Kidney (tissue), 14 donors: ENCODE data around the gene THEM5. TPM values are rescaled to one million over a fixed set of nuclear protein-coding genes. Genes with fewer than 3 reads are reported as not detected.

Source experiments
- DNase-seq, 5 donors: peaks; one replicate each; pipeline ENCODE4 v3.0.0-alpha.2; 2013 to 2020
- FAIRE-seq: peaks from 2 replicates; lab custom pipeline; 2012; peaks lifted over from hg19 to GRCh38; lab: Jason Lieb, UNC
- H3K27ac ChIP-seq, 2 donors: one replicate each; pipeline ENCODE4 v1.7.0; 2013; ENCODE audit warnings: low read depth in 2 of 2, low read length in 2 of 2, inconsistent platforms in 1 of 2
- H3K27me3 ChIP-seq: one replicate; pipeline ENCODE4 v1.7.1; 2013; ENCODE audit warnings: low read length, inconsistent platforms; ENCODE audit not compliant: control insufficient read depth, insufficient read depth
- H3K36me3 ChIP-seq, 3 donors: one replicate each; pipeline versions ENCODE4 v1.7.0 to v1.7.1; 2013; ENCODE audit warnings: low read length in 3 of 3, control low read depth in 1 of 3, inconsistent platforms in 1 of 3; ENCODE audit not compliant: insufficient read depth in 3 of 3, control insufficient read depth in 2 of 3
- H3K4me1 ChIP-seq, 3 donors: one replicate each; pipeline versions ENCODE4 v1.7.0 to v1.7.1; 2013; ENCODE audit warnings: low read length in 3 of 3, inconsistent platforms in 1 of 3, low read depth in 1 of 3; ENCODE audit not compliant: control insufficient read depth in 2 of 3, insufficient read depth in 2 of 3
- H3K4me3 ChIP-seq, 3 donors: one replicate each; pipeline versions ENCODE4 v1.7.0 to v1.8.1; 2013; ENCODE audit warnings: low read length in 3 of 3, control low read depth in 1 of 3, inconsistent platforms in 1 of 3
- H3K9ac ChIP-seq, 3 donors: one replicate each; pipeline versions ENCODE4 v1.7.0 to v1.7.1; 2013; ENCODE audit warnings: low read length in 3 of 3, control low read depth in 1 of 3, inconsistent platforms in 1 of 3
- H3K9me3 ChIP-seq, 3 donors: one replicate each; pipeline versions ENCODE4 v1.7.0 to v1.7.1; 2013; ENCODE audit warnings: low read length in 3 of 3, control low read depth in 1 of 3, inconsistent platforms in 1 of 3; ENCODE audit not compliant: control insufficient read depth in 2 of 3, insufficient read depth in 1 of 3
- intact Hi-C: fragments of 100-400 bp; cut with DNase I; formaldehyde crosslinking; loops from one replicate; pipeline ENCODE4 v1.11.1; 2022
- polyA plus RNA-seq: library from polyadenylated mRNA; stranded (reverse); fragments of 350-450 nt; fragmentation: Illumina TruSeq; extraction: RNeasy Lipid Tissue Mini Kit (QIAGEN cat#74804); gene quantifications from one replicate; pipeline ENCODE4 v1.2.3, GENCODE V29; 2014; ENCODE audit warnings: low read depth, low replicate concordance; ENCODE audit not compliant: insufficient read depth
- total RNA-seq: library from RNA; stranded (reverse); fragmentation: NEBNext Ultra II Directional; extraction: Animal tissue kit (Norgen Biotek cat#: 25700); gene quantifications from one replicate; pipeline ENCODE4 v1.2.1, GENCODE V29; 2021
- TF ChIP-seq, protein P1 (sequence below): IDR thresholded peaks from 3 replicates; pipeline ENCODE4 v1.5.1; 2012; ENCODE audit warnings: mild to moderate bottlenecking, moderate library complexity, borderline replicate concordance; ENCODE audit not compliant: insufficient read depth; ENCODE audit errors: extremely low read depth
- donor health status: control.
- donor health status: control.
- donor health status: control.
- donor health status: control.
- donor health status: control.
- donor health status: DM: yes; HTN: yes; CAD: no.
- donor health status: Normal renal cell carcinoma (clear cell type).

The THEM5 gene
- total and polyA plus RNA-seq, 2 donors from 2014 or later, result not detected

DNA sequence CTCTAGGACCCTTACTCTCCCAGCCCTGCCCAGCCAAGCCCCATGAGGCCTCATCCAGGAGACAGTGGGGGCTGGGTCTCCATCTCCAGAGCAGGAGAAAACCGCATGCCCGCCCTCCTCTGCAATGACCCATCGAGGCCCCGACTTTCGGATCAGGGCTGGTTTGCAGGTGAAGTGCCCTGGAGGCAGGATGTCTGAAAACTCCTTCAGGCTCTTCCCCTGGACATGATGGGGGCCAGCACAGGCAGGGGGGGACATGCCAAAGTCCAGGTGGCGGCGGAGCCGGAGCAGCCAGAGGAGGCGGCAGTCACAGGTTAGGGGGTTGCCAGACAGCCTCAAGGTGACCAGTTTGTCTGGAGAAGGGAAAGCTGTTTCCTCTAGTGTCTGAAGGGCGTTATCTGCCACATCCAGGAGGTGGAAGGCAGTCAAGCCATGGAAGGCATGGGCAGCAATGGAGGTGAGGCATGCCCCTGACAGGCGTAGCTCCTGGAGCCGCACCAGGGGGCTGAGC is 52.1 kb downstream of the THEM5 start:
- H3K27ac ChIP-seq, result no peak overlapping the region
- intact Hi-C loops, result no loop called here
- H3K4me3 ChIP-seq, result no peak overlapping the region
- no peaks in the 10 kb centered on the region for H3K4me1 ChIP-seq
- TF ChIP-seq, protein P1, sequence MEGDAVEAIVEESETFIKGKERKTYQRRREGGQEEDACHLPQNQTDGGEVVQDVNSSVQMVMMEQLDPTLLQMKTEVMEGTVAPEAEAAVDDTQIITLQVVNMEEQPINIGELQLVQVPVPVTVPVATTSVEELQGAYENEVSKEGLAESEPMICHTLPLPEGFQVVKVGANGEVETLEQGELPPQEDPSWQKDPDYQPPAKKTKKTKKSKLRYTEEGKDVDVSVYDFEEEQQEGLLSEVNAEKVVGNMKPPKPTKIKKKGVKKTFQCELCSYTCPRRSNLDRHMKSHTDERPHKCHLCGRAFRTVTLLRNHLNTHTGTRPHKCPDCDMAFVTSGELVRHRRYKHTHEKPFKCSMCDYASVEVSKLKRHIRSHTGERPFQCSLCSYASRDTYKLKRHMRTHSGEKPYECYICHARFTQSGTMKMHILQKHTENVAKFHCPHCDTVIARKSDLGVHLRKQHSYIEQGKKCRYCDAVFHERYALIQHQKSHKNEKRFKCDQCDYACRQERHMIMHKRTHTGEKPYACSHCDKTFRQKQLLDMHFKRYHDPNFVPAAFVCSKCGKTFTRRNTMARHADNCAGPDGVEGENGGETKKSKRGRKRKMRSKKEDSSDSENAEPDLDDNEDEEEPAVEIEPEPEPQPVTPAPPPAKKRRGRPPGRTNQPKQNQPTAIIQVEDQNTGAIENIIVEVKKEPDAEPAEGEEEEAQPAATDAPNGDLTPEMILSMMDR, result no peak
- no peaks in the 10 kb centered on the region for H3K9me3 ChIP-seq
- DNase-seq (no peak), FAIRE-seq (no peak)
- no peak overlapping the region for H3K9ac ChIP-seq
- no peaks in the 10 kb centered on the region for H3K27me3 ChIP-seq
- no peaks in the 10 kb centered on the region for H3K36me3 ChIP-seq

DNA sequence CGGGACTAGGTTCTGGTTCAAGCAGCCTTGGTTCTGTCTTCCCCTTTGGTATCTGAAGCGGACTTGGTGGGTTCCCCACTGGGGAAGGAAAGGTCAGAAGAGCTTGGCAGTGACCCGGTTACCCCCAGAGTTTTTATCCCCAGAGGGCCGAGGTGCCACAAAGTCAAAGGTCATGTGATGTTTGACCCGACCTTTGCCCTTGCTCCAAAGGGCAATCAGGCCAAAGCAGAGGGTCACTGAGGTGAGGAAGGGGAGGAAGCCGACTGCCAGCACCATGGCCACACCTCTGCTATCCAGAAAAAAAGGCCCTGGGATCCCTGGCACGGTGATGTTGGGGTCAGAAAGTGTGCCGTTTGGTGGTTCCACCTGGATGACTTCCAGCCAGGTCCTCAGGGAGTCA is 52.7 kb downstream of the THEM5 start:
- TF ChIP-seq, protein P1, result no peak
- intact Hi-C loops, result no loop called here
- FAIRE-seq, result no peak
- Histone ChIP-seq H3K27ac (no peak overlapping the region), H3K4me3 (no peak overlapping the region), H3K36me3 (no peaks in the 10 kb centered on the region), H3K4me1 (no peaks in the 10 kb centered on the region), H3K27me3 (no peaks in the 10 kb centered on the region), H3K9me3 (no peaks in the 10 kb centered on the region), H3K9ac (no peak overlapping the region)
- DNase-seq, result no peak

DNA sequence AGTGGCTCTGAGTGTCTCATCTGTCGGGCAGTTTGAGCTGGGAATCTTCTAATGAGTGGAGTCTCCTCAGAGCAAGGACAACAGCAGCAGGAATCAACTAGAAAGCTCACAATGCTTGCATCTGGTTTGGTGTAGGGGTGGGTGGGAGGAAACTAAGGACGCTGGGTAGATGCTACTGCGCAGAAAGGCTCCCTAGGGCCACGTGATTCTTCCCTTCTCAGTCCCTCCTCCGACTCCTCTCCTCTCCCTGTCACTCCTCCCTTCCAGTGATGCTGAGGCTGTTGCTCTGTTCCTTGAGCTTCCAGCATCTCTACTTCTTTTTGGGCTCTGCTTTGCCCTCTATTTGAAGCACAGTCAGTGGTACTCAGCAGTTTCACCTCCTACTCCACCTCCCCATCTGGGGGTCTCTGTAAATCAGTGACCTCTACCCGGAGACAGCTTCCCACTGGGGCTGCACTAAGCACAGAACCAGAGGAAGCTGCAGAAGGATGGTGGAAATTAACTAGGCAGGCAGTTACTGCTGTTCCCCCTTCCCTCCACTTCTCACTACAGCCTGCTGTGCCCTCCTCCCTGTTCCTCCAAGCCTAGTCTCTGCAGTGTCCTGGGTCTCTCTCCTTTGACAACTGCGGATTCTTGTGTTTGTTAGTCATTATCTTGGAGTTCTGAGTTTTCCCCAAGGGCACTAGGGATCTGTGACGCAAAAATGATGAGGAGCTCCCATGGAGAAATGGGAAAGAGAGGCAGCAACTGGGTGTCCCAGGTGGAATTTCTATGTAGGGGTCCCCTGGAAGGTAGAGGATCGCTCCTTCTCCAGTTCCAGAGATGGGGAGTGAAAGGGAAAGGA is 54.1 kb downstream of the THEM5 start:
- FAIRE-seq (no peak), DNase-seq (no peak)
- H3K4me3 ChIP-seq, result no peak overlapping the region
- H3K27me3 ChIP-seq, result no peaks in the 10 kb centered on the region
- H3K9ac ChIP-seq, result no peak overlapping the region
- TF ChIP-seq, protein P1, result no peak
- no peaks in the 10 kb centered on the region for H3K36me3 ChIP-seq
- intact Hi-C loops, result no loop called here
- no peak overlapping the region for H3K27ac ChIP-seq
- no peaks in the 10 kb centered on the region for H3K9me3 ChIP-seq
- H3K4me1 ChIP-seq, result no peaks in the 10 kb centered on the region
